ENCODE results near the gene GALNT7.
A peak's percentile ranks its signal among the peaks of the same experiment; 100 is the strongest.

Gene GALNT7

GRCh38 chr4:173334085-173334890 is 165.7 kb downstream of the GALNT7 start, which contains the start of gene HMGB2 (continued):
- TF ChIP-seq INSM2 (tag by site-specific recombination; IDR thresholded peaks at IDR 0.05) (peak; percentile 94), ZNF626 (tag by site-specific recombination; IDR thresholded peaks at IDR 0.05) (no peak), ZNF24 (tag by site-specific recombination; IDR thresholded peaks at IDR 0.05) (peak; percentile 86), ZBTB17 (tag by site-specific recombination; IDR thresholded peaks at IDR 0.05) (peak; percentile 75), ZNF2 (tag by site-specific recombination; IDR thresholded peaks at IDR 0.05) (no peak), ZNF747 (tag by site-specific recombination; IDR thresholded peaks at IDR 0.05) (no peak), PRDM6 (tag by site-specific recombination; IDR thresholded peaks at IDR 0.05) (no peak), ZBTB21 (tag by site-specific recombination; IDR thresholded peaks at IDR 0.05) (no peak), GLIS1 (tag by site-specific recombination; IDR thresholded peaks at IDR 0.05) (peak; percentile 30), ZNF404 (tag by site-specific recombination; IDR thresholded peaks at IDR 0.05) (no peak), ZSCAN4 (tag by site-specific recombination; IDR thresholded peaks at IDR 0.05) (0 out of 2 replicates have a peak, but pooled peaks have one; percentile 11), ZNF670 (tag by site-specific recombination; IDR thresholded peaks at IDR 0.05; ENCODE audit: low read depth) (no peak), ZNF23 (tag by site-specific recombination; IDR thresholded peaks at IDR 0.05; ENCODE audit: borderline replicate concordance) (no peak), TSHZ1 (tag by site-specific recombination; IDR thresholded peaks at IDR 0.05; ENCODE audit: borderline replicate concordance) (no peak), ZNF585B (tag by site-specific recombination; IDR thresholded peaks at IDR 0.05) (no peak), SP2 (tag by site-specific recombination; IDR thresholded peaks at IDR 0.05) (peak; percentile 93), ZNF157 (tag by site-specific recombination; IDR thresholded peaks at IDR 0.05) (no peak), KLF8 (tag by site-specific recombination; IDR thresholded peaks at IDR 0.05) (peak; percentile 88)
- TF ChIP-seq, protein P1, sequence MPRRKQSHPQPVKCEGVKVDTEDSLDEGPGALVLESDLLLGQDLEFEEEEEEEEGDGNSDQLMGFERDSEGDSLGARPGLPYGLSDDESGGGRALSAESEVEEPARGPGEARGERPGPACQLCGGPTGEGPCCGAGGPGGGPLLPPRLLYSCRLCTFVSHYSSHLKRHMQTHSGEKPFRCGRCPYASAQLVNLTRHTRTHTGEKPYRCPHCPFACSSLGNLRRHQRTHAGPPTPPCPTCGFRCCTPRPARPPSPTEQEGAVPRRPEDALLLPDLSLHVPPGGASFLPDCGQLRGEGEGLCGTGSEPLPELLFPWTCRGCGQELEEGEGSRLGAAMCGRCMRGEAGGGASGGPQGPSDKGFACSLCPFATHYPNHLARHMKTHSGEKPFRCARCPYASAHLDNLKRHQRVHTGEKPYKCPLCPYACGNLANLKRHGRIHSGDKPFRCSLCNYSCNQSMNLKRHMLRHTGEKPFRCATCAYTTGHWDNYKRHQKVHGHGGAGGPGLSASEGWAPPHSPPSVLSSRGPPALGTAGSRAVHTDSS (tag by site-specific recombination; IDR thresholded peaks at IDR 0.05): peak; percentile 13
- TF ChIP-seq, protein P2, sequence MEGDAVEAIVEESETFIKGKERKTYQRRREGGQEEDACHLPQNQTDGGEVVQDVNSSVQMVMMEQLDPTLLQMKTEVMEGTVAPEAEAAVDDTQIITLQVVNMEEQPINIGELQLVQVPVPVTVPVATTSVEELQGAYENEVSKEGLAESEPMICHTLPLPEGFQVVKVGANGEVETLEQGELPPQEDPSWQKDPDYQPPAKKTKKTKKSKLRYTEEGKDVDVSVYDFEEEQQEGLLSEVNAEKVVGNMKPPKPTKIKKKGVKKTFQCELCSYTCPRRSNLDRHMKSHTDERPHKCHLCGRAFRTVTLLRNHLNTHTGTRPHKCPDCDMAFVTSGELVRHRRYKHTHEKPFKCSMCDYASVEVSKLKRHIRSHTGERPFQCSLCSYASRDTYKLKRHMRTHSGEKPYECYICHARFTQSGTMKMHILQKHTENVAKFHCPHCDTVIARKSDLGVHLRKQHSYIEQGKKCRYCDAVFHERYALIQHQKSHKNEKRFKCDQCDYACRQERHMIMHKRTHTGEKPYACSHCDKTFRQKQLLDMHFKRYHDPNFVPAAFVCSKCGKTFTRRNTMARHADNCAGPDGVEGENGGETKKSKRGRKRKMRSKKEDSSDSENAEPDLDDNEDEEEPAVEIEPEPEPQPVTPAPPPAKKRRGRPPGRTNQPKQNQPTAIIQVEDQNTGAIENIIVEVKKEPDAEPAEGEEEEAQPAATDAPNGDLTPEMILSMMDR (tag by site-specific recombination; IDR thresholded peaks at IDR 0.05): no peak
- TF ChIP-seq, protein P3, sequence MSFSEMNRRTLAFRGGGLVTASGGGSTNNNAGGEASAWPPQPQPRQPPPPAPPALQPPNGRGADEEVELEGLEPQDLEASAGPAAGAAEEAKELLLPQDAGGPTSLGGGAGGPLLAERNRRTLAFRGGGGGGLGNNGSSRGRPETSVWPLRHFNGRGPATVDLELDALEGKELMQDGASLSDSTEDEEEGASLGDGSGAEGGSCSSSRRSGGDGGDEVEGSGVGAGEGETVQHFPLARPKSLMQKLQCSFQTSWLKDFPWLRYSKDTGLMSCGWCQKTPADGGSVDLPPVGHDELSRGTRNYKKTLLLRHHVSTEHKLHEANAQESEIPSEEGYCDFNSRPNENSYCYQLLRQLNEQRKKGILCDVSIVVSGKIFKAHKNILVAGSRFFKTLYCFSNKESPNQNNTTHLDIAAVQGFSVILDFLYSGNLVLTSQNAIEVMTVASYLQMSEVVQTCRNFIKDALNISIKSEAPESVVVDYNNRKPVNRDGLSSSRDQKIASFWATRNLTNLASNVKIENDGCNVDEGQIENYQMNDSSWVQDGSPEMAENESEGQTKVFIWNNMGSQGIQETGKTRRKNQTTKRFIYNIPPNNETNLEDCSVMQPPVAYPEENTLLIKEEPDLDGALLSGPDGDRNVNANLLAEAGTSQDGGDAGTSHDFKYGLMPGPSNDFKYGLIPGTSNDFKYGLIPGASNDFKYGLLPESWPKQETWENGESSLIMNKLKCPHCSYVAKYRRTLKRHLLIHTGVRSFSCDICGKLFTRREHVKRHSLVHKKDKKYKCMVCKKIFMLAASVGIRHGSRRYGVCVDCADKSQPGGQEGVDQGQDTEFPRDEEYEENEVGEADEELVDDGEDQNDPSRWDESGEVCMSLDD (tag by site-specific recombination; IDR thresholded peaks at IDR 0.05): peak; percentile 67
- TF ChIP-seq, protein P4, sequence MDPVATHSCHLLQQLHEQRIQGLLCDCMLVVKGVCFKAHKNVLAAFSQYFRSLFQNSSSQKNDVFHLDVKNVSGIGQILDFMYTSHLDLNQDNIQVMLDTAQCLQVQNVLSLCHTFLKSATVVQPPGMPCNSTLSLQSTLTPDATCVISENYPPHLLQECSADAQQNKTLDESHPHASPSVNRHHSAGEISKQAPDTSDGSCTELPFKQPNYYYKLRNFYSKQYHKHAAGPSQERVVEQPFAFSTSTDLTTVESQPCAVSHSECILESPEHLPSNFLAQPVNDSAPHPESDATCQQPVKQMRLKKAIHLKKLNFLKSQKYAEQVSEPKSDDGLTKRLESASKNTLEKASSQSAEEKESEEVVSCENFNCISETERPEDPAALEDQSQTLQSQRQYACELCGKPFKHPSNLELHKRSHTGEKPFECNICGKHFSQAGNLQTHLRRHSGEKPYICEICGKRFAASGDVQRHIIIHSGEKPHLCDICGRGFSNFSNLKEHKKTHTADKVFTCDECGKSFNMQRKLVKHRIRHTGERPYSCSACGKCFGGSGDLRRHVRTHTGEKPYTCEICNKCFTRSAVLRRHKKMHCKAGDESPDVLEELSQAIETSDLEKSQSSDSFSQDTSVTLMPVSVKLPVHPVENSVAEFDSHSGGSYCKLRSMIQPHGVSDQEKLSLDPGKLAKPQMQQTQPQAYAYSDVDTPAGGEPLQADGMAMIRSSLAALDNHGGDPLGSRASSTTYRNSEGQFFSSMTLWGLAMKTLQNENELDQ (tag by site-specific recombination; IDR thresholded peaks at IDR 0.05; ENCODE audit: low read depth): no peak
